Measurements from ENCODE around the gene LAMB1.

DNA sequence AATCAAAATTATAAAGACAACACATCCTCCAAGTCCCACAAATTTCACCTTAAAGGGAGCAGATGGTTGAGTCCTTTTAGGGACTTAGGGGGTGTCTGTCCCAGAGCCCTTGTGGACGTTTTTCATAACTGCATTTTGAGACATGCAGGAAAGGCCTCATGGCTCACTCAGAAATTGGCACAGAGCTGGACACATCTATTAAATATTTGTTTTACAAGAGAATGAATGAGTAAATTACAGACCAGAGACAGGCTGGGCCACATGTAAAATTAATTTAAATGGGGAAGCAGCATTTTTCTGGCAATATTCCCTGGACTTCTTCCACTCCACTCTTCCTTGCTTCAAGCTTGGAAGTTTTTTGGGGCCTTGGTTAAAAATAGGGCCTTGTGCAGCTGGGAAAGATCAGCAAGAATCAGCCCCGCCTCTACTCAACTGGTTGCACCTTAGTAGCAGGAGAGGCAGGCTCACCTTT, 20.0 kb downstream of the LAMB1 start:
- TF ChIP-seq, protein P1, sequence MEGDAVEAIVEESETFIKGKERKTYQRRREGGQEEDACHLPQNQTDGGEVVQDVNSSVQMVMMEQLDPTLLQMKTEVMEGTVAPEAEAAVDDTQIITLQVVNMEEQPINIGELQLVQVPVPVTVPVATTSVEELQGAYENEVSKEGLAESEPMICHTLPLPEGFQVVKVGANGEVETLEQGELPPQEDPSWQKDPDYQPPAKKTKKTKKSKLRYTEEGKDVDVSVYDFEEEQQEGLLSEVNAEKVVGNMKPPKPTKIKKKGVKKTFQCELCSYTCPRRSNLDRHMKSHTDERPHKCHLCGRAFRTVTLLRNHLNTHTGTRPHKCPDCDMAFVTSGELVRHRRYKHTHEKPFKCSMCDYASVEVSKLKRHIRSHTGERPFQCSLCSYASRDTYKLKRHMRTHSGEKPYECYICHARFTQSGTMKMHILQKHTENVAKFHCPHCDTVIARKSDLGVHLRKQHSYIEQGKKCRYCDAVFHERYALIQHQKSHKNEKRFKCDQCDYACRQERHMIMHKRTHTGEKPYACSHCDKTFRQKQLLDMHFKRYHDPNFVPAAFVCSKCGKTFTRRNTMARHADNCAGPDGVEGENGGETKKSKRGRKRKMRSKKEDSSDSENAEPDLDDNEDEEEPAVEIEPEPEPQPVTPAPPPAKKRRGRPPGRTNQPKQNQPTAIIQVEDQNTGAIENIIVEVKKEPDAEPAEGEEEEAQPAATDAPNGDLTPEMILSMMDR (IDR thresholded peaks at IDR 0.05; ENCODE audit: poor library complexity, severe bottlenecking) = no peak
- TF ChIP-seq POLR2AphosphoS5 (IDR thresholded peaks at IDR 0.05) = no peak
- TF ChIP-seq, protein P2, sequence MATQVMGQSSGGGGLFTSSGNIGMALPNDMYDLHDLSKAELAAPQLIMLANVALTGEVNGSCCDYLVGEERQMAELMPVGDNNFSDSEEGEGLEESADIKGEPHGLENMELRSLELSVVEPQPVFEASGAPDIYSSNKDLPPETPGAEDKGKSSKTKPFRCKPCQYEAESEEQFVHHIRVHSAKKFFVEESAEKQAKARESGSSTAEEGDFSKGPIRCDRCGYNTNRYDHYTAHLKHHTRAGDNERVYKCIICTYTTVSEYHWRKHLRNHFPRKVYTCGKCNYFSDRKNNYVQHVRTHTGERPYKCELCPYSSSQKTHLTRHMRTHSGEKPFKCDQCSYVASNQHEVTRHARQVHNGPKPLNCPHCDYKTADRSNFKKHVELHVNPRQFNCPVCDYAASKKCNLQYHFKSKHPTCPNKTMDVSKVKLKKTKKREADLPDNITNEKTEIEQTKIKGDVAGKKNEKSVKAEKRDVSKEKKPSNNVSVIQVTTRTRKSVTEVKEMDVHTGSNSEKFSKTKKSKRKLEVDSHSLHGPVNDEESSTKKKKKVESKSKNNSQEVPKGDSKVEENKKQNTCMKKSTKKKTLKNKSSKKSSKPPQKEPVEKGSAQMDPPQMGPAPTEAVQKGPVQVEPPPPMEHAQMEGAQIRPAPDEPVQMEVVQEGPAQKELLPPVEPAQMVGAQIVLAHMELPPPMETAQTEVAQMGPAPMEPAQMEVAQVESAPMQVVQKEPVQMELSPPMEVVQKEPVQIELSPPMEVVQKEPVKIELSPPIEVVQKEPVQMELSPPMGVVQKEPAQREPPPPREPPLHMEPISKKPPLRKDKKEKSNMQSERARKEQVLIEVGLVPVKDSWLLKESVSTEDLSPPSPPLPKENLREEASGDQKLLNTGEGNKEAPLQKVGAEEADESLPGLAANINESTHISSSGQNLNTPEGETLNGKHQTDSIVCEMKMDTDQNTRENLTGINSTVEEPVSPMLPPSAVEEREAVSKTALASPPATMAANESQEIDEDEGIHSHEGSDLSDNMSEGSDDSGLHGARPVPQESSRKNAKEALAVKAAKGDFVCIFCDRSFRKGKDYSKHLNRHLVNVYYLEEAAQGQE (IDR thresholded peaks at IDR 0.05; ENCODE audit: borderline replicate concordance) = no peak
- no peak for TF ChIP-seq TAF1 (IDR thresholded peaks at IDR 0.05; ENCODE audit: low read depth)

Data from neural cell (in vitro differentiated cells).